ENCODE measurements around the gene TGM3.

Gene TGM3

DNA sequence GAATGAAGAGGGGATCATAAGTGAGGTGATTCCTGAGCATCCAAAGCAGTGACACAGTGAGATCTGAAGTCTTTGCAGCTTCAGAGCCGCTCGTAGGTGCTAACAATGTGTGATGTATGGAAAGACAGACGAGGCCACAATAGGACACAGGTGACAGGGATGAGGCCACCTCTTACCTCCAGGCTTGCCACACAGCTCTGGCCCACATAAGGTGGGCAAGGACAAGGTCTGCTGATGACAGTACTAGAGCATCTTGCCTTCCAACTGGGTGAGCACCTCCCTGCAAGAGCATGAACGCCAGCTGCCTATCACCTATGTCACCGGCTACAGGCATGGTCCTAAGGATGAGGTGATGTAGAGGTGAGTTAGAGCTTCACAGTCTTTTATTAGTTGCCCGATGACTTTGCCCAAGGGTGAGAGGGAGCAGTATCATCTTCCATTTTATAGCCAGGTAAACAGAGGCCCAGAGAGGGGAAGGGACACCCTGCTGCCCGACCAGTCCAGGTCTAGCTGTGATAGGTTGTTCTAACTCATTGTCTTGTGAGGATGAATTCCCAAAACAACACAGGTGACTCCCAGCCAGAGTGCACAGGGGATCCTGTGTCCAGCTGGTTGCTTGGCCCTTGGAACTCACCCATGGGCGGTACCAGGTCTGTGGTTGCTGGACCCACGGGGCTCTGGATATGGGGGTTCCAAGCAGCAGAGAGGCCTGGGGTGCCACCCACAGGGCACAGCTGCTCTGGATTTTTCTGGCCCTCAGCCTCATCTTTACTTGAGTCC lies 78.7 kb downstream of the TGM3 start:
- TF ChIP-seq, protein P1, sequence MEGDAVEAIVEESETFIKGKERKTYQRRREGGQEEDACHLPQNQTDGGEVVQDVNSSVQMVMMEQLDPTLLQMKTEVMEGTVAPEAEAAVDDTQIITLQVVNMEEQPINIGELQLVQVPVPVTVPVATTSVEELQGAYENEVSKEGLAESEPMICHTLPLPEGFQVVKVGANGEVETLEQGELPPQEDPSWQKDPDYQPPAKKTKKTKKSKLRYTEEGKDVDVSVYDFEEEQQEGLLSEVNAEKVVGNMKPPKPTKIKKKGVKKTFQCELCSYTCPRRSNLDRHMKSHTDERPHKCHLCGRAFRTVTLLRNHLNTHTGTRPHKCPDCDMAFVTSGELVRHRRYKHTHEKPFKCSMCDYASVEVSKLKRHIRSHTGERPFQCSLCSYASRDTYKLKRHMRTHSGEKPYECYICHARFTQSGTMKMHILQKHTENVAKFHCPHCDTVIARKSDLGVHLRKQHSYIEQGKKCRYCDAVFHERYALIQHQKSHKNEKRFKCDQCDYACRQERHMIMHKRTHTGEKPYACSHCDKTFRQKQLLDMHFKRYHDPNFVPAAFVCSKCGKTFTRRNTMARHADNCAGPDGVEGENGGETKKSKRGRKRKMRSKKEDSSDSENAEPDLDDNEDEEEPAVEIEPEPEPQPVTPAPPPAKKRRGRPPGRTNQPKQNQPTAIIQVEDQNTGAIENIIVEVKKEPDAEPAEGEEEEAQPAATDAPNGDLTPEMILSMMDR (IDR thresholded peaks at IDR 0.05): no peak
- no peak for TF ChIP-seq ZFX (IDR thresholded peaks at IDR 0.05; ENCODE audit: borderline replicate concordance)
- H3K27ac ChIP-seq: no peak overlapping the region

DNA sequence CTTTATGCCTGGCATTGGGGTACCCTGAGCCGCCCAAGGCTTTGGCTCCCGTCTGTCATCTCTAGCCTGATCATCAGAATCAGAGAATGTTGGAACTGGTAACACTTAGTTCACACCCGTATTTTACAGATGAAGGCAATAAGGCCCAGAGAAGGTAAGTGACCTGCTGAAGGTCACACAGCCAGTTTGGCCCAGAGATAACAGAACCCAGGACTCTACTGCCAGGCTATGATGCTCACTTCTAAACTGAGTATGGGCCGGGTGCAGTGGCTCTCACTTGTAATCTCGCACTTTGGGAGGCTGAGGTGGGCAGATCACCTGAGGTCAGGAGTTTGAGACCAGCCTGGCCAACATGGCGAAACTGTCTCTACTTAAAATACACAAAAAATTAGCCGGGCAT lies 83.1 kb downstream of the TGM3 start:
- H3K27ac ChIP-seq: no peak overlapping the region
- TF ChIP-seq, protein P1 (IDR thresholded peaks at IDR 0.05): no peak
- no peak for TF ChIP-seq ZFX (IDR thresholded peaks at IDR 0.05; ENCODE audit: borderline replicate concordance)

DNA sequence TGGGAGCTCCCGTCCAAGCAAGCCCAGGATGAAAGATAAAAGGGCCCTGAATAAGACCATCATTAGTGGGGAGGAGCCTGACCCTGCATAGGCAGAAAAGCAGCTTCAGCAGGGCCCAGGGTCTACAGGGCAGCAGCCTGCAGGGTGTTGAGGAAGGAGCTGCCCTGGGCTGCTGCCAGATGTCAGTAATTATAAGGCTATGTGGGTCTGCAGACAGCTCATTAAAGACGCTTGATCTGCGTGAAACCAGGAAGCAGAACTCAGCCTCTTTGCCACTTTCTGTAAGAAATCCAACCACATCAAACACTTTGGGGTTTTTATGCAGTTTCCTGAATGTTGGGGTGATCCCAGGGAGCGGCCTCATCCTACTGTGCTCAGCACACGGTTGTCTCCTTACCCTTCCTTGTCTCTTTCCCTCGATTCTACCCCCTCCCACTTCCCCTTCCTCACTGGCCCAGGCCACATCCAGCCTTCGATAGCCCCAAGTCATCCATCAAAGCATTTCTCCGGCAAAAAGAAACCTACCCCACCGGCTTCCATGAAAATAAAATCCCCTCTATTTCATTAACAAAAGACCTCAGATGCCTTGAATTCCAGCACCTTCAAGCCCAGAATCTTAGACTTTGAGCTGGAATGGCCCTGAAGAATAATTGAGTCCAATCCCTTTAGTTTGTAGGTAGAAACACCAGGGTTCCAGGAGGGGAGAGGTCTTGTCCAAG lies 83.9 kb downstream of the TGM3 start:
- no peak overlapping the region for H3K27ac ChIP-seq
- TF ChIP-seq ZFX (IDR thresholded peaks at IDR 0.05; ENCODE audit: borderline replicate concordance): no peak
- TF ChIP-seq, protein P1 (IDR thresholded peaks at IDR 0.05): no peak

DNA sequence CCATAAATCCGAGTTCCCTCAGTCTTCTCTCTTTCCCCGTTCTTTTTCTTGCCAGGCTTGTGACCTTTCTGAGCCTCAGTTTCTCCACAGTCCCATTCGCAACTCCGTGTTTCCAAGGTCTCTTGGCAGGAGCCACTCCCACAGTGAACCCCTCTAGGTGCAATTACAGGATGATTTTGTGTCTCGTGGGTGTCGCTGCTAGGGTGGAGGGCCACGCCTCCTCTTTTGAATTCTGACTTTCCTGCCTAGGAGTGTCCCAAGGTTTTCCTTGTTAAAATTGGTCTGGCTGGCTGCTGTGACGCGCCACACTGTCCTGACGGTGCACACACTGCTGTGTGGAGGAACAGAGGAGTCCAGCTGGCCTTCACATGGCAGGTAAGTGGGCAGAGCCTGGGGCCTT lies 84.8 kb downstream of the TGM3 start, which contains the start of gene TGM6:
TGM6 (plus strand) TSS at position 301 of the 400 bp plus-strand sequence; CDS start at position 369, 68 bp downstream.
- TF ChIP-seq, protein P1 (IDR thresholded peaks at IDR 0.05): no peak
- TF ChIP-seq ZFX (IDR thresholded peaks at IDR 0.05; ENCODE audit: borderline replicate concordance): no peak
- no peak within 1 kb of the TSS for H3K27ac ChIP-seq

DNA sequence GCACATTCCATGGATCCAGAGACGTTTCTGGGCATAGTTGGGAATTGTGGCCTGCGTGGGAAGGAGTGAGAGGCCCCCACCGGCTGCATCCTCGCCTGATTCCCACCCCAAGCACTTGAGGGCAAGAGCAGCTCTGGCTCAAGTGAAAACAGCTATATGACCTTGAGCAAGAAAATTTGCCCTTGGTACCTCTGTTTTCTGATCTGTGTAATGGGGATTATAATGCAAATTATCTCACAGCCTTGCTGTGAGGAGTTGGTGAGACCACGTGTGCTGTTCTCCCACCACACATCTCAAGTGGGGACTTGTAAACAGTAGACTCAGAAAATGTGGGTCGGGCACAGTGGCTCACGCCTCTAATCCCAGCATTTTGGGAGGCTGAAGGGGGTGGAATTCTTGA lies 85.5 kb downstream of the TGM3 start:
- H3K27ac ChIP-seq: no peak overlapping the region
- TF ChIP-seq, protein P1 (IDR thresholded peaks at IDR 0.05): no peak
- no peak for TF ChIP-seq ZFX (IDR thresholded peaks at IDR 0.05; ENCODE audit: borderline replicate concordance)

DNA sequence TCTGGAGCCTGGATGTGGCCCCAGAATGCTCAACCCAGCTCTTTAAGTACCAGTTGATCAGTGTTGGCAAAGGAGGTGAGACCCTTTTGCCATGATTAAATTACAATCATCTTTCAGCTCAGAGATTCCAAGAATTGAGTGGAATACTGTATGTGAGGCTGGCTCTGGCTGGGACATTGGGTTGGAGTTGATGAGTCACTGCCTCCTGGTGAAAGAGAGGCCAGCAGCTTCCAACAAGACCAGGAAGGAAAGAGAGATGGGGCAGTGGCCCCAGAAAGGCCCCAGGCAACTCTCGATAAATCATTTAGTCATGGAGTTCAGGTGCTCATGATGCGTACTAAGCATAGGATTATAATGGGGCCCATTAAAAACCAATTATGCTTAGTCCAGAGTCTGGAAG lies 87.0 kb downstream of the TGM3 start:
- no peak overlapping the region for H3K27ac ChIP-seq
- TF ChIP-seq, protein P1 (IDR thresholded peaks at IDR 0.05): no peak
- TF ChIP-seq ZFX (IDR thresholded peaks at IDR 0.05; ENCODE audit: borderline replicate concordance): no peak

DNA sequence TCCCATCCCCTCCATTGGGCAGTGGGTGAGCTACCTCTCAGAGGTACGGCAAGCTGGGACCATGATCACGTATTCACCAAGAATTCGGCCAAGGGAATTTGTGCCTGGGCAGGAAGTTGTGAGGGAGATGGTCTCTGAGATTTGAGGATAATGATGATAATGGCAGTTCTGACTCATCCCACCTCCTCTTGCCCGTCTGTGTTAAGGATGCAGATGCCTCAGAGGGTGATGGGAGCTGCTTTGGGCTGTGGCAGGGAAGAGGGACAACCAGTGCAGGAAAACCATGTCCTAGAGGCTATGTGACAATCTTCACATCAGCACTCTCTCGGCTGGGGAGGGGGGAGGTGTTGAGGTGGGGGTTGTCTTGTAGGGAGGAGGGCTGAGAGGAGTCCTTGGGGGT lies 89.2 kb downstream of the TGM3 start:
- no peak overlapping the region for H3K27ac ChIP-seq
- TF ChIP-seq ZFX (IDR thresholded peaks at IDR 0.05; ENCODE audit: borderline replicate concordance): no peak
- TF ChIP-seq, protein P1 (IDR thresholded peaks at IDR 0.05): no peak
